Uterus (tissue), 4 donors: ENCODE data around the gene TLE4. TPM values are rescaled to one million over a fixed set of nuclear protein-coding genes. Genes with fewer than 3 reads are reported as not detected.

Experiments used
- DNase-seq, 2 donors: peaks; one replicate each; pipeline ENCODE4 v3.0.0-alpha.2; 2019 to 2020
- H3K27ac ChIP-seq, 2 donors: fragments of 200-600 bp; sonication (generic); 1 replicate in 1 of 2; 2 replicates in 1 of 2; pipeline ENCODE4 v1.5.1; 2016 to 2018
- H3K27me3 ChIP-seq, 2 donors: fragments of 200-600 bp; sonication (generic); one replicate each; pipeline ENCODE4 v1.5.1; 2018 to 2019; ENCODE audit warnings: control low read depth in 1 of 2
- H3K36me3 ChIP-seq, 2 donors: fragments of 200-600 bp; sonication (generic); one replicate each; pipeline ENCODE4 v1.5.1; 2019; ENCODE audit warnings: control low read depth in 1 of 2
- H3K4me1 ChIP-seq, 2 donors: fragments of 200-600 bp; sonication (generic); one replicate each; pipeline ENCODE4 v1.5.1; 2018 to 2019; ENCODE audit warnings: control low read depth in 1 of 2
- H3K4me3 ChIP-seq, 2 donors: fragments of 200-600 bp; sonication (generic); 1 replicate in 1 of 2; 2 replicates in 1 of 2; pipeline ENCODE4 v1.5.1; 2018 to 2019; ENCODE audit warnings: mild to moderate bottlenecking in 1 of 2
- H3K9me3 ChIP-seq, 2 donors: fragments of 200-600 bp; sonication (generic); one replicate each; pipeline ENCODE4 v1.5.1; 2019; ENCODE audit warnings: control low read depth in 1 of 2
- CTCF ChIP-seq, 4 experiments: fragments of 200-600 bp in 2 of 4; fragments of 450-650 bp in 2 of 4; sonication (generic) in 2 of 4; IDR thresholded peaks; one replicate each; pipeline ENCODE4 v1.5.1; 2016 to 2019; ENCODE audit warnings: antibody characterized with exemption in 4 of 4, mild to moderate bottlenecking in 2 of 4, moderate library complexity in 1 of 4
- POLR2A ChIP-seq, 2 donors: fragments of 450-650 bp; IDR thresholded peaks; one replicate each; pipeline ENCODE4 v1.6.1; 2016; ENCODE audit warnings: antibody characterized with exemption in 2 of 2, mild to moderate bottlenecking in 1 of 2, moderate library complexity in 1 of 2
- intact Hi-C: fragments of 100-400 bp; cut with DNase I; formaldehyde crosslinking; loops from one replicate; pipeline ENCODE4 v1.15.1; 2023; ENCODE audit warnings: low total_unique reads
- total RNA-seq, 4 donors: library from RNA; depleted of rRNA in 3 of 4; stranded (reverse); fragments of >200 nt in 3 of 4; gene quantifications; one replicate each; pipeline versions ENCODE4 v1.1.0 to v1.2.4, GENCODE V29; 2014 to 2023
- donor health status: DM: yes; HTN: yes; CAD: no.

The TLE4 gene
- total RNA-seq, 4 donors from 2014 or later, result 21.1 to 134 (median 35.1) TPM

GRCh38 chr9:79572032-79572607 is 355 bp downstream of the TLE4 start:
- intact Hi-C loops, result no loop called here
- DNase-seq, result peak in 1 of 2 donors; percentile 46
- H3K36me3 ChIP-seq, result no peaks in the 10 kb centered on the region
- no peaks in the 10 kb centered on the region for H3K4me1 ChIP-seq
- TF ChIP-seq POLR2A (IDR thresholded peaks at IDR 0.05) (no peak), CTCF (IDR thresholded peaks at IDR 0.05) (no peak)
- no peaks in the 10 kb centered on the region for H3K9me3 ChIP-seq
- H3K27ac ChIP-seq, result peak overlapping the region; percentile 91 to 96
- H3K4me3 ChIP-seq, result peak overlapping the region; percentile 70 to 71
- H3K27me3 ChIP-seq, result no peaks in the 10 kb centered on the region

DNA sequence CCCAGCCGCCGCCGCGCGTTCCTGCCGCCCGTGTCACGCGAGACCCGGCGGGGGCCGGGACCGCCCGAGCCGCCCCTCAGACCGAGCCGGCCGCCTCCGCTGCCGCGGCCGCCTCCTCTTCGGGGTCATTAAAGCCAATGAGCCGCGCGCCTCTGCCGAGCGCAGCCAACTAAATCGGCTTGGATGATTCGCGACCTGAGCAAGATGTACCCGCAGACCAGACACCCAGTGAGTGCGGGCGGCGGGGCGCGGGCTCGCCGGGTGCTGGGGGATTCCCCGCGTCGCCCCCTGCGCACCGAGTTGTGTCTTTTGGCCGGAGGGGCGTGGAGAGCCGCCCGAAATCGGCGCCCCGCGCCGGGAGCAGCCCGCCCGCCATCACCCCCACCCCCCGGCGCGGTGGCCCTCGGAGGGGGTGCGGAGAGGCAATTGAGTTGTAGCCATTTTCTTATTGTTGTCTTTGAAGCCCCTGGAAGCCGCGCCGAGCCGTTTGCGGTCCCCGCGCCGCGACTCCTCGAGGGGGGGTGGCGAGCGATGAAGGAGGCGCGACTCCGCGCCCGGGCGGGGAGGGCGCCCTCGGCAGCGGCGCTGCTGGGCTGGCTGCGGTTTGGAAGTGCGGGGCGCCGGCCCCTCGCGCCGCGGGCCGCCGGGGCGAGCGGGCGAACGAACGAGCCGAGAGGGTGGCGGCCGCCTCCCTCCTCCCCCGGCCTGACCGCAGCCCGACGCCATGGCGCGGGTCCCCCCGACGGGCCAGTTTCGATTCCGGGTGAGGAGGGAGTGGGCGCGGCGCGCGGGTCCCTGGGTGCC is 1.0 kb downstream of the TLE4 start:
- Histone ChIP-seq H3K4me1 (no peaks in the 10 kb centered on the region), H3K4me3 (peak overlapping the region; percentile 70 to 71), H3K9me3 (no peaks in the 10 kb centered on the region), H3K36me3 (no peaks in the 10 kb centered on the region), H3K27ac (peak overlapping the region; percentile 91 to 96), H3K27me3 (no peaks in the 10 kb centered on the region)
- intact Hi-C loops, result no loop called here
- peak; percentile 34 to 51 for DNase-seq
- TF ChIP-seq POLR2A (IDR thresholded peaks at IDR 0.05), result no peak
- TF ChIP-seq CTCF (IDR thresholded peaks at IDR 0.05), result peak in 1 of 4 experiments; percentile 12

DNA sequence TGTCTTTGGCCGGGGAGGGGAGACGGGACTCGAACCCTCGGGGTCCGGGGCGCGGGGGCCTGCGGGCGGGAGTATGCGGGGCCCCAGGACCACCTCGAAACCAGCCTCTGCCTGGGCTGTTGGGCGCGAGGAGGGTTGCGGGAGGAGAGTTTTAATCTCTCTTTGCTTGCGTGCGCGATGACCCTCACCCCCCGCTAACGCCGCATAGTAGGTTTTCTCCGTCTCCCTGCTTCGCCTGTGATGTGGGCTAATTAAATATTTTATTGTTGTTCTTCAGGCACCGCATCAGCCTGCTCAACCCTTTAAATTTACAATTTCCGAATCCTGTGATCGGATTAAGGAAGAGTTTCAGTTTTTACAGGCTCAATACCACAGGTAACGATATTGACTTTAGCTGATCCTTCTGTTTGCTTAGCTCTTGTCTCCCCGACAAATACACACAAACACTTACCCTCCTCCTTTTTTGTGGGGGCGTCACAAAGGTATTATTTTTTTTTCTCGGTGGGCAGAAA is 1.7 kb downstream of the TLE4 start:
- no peaks in the 10 kb centered on the region for H3K27me3 ChIP-seq
- H3K36me3 ChIP-seq, result no peaks in the 10 kb centered on the region
- H3K9me3 ChIP-seq, result no peaks in the 10 kb centered on the region
- DNase-seq, result peak in 1 of 2 donors; percentile 34
- no peaks in the 10 kb centered on the region for H3K4me1 ChIP-seq
- intact Hi-C loops, result no loop called here
- TF ChIP-seq CTCF (IDR thresholded peaks at IDR 0.05) (no peak), POLR2A (IDR thresholded peaks at IDR 0.05) (no peak)
- H3K27ac ChIP-seq, result peak overlapping the region; percentile 91 to 96
- peak overlapping the region; percentile 70 to 71 for H3K4me3 ChIP-seq

GRCh38 chr9:79574136-79574535 is 2.4 kb downstream of the TLE4 start:
- peak overlapping the region; percentile 91 to 96 for H3K27ac ChIP-seq
- H3K27me3 ChIP-seq, result no peaks in the 10 kb centered on the region
- H3K4me3 ChIP-seq, result peak overlapping the region; percentile 70 to 71
- H3K4me1 ChIP-seq, result no peaks in the 10 kb centered on the region
- H3K9me3 ChIP-seq, result no peaks in the 10 kb centered on the region
- no peak for DNase-seq
- no peaks in the 10 kb centered on the region for H3K36me3 ChIP-seq
- intact Hi-C loops, result no loop called here
- TF ChIP-seq CTCF (IDR thresholded peaks at IDR 0.05) (no peak), POLR2A (IDR thresholded peaks at IDR 0.05) (no peak)

DNA sequence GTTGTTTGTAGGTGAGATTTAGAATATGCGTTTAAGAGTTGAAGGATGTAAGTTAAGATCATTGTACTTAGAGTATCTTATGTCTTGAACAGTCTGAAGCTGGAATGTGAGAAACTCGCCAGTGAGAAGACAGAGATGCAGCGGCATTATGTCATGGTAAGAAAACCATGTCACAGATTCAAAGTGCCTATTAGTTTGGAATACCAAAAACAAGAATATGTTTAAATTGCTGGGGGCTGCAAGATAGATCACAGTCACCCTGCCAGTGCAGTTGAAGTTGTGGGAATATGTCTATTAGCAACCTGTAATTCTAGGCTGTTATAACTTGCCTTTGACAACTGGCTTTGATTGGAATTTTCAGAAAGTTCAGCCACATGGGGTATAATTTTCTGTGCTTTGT is 3.0 kb downstream of the TLE4 start:
- TF ChIP-seq CTCF (IDR thresholded peaks at IDR 0.05) (no peak), POLR2A (IDR thresholded peaks at IDR 0.05) (no peak)
- no peaks in the 10 kb centered on the region for H3K4me1 ChIP-seq
- H3K27ac ChIP-seq, result peak overlapping the region in 1 of 2 donors; percentile 96
- no peak for DNase-seq
- peak overlapping the region in 1 of 2 donors; percentile 70 for H3K4me3 ChIP-seq
- H3K27me3 ChIP-seq, result no peaks in the 10 kb centered on the region
- H3K9me3 ChIP-seq, result no peaks in the 10 kb centered on the region
- no peaks in the 10 kb centered on the region for H3K36me3 ChIP-seq
- intact Hi-C loops, result no loop called here
